Activated CD4-positive, alpha-beta T cell treated with anti-CD3 and anti-CD28 coated beads, Interleukin-2, amount 10 ng/mL, durations not matched to agents 24 days and 14 days (primary cell): ENCODE results near the gene VPS33A. TPM values are rescaled to one million over a fixed set of nuclear protein-coding genes. Genes with fewer than 3 reads are reported as not detected.
A peak's percentile ranks its signal among the peaks of the same experiment; 100 is the strongest.

Experiments used
- DNase-seq: peaks from one replicate; pipeline ENCODE4 v3.0.0; 2022
- H3K27ac Mint-ChIP-seq: one replicate; pipeline ENCODE4 v1.8.0; 2022; ENCODE audit warnings: mild to moderate bottlenecking, mixed read lengths
- H3K27me3 Mint-ChIP-seq: one replicate; pipeline ENCODE4 v1.8.0; 2022; ENCODE audit warnings: mixed read lengths
- H3K36me3 Mint-ChIP-seq: one replicate; pipeline ENCODE4 v1.8.0; 2022; ENCODE audit warnings: low read depth, mild to moderate bottlenecking, mixed read lengths
- H3K4me1 Mint-ChIP-seq: one replicate; pipeline ENCODE4 v1.8.0; 2021; ENCODE audit warnings: mixed read lengths
- H3K4me3 Mint-ChIP-seq: one replicate; pipeline ENCODE4 v1.8.0; 2022; ENCODE audit warnings: mild to moderate bottlenecking, moderate library complexity, mixed read lengths
- H3K9me3 Mint-ChIP-seq: one replicate; pipeline ENCODE4 v1.8.0; 2021; ENCODE audit warnings: mixed read lengths
- intact Hi-C: fragments of 100-400 bp; cut with micrococcal nuclease; formaldehyde crosslinking; loops from one replicate; pipeline ENCODE4 v1.15.1; 2023
- total RNA-seq: library from RNA; stranded (reverse); gene quantifications from 2 replicates; pipeline ENCODE4 v1.2.3, GENCODE V29; 2022

The VPS33A gene
- 25.9 and 28.4 TPM in 2 replicates for total RNA-seq

GRCh38 chr12:122266230-122266901 is at the start of gene VPS33A:
Gene VPS33A (minus strand): TSS chr12:122266494. CDS start chr12:122266408, 86 bp downstream.
- Mint-ChIP-seq H3K27me3 (peaks cover 2% of the 10 kb centered on the region), H3K9me3 (peaks cover 3% of the 10 kb centered on the region)
- intact Hi-C loops: loop anchor here (1.0 to 5.0 kb wide), 3 partner anchors 40 to 234 kb away; partner anchors contain the start of genes DIABLO and ZCCHC8

GRCh38 chr12:122312926-122313325 is 46.6 kb upstream of the VPS33A start:
- intact Hi-C loops: no loop called here
- DNase-seq: no peak
- Mint-ChIP-seq H3K36me3 (peaks cover 29% of the 10 kb centered on the region), H3K27ac (no peak overlapping the region), H3K4me3 (no peak overlapping the region), H3K9me3 (no peaks in the 10 kb centered on the region), H3K4me1 (no peaks in the 10 kb centered on the region), H3K27me3 (no peaks in the 10 kb centered on the region)

More at GRCh38 chr12:122266230-122266901, at the start of gene VPS33A:
- Mint-ChIP-seq H3K27ac (peak within 1 kb of the TSS; percentile 99), H3K4me1 (peaks cover 18% of the 10 kb centered on the region), H3K36me3 (peaks cover 18% of the 10 kb centered on the region), H3K4me3 (peak within 1 kb of the TSS; percentile 95)
- peak; percentile 99 for DNase-seq

GRCh38 chr12:122311696-122312095 is 45.4 kb upstream of the VPS33A start:
- Mint-ChIP-seq H3K27me3 (no peaks in the 10 kb centered on the region), H3K4me3 (no peak overlapping the region), H3K27ac (no peak overlapping the region), H3K36me3 (peaks cover 20% of the 10 kb centered on the region), H3K9me3 (no peaks in the 10 kb centered on the region), H3K4me1 (no peaks in the 10 kb centered on the region)
- intact Hi-C loops: no loop called here
- DNase-seq: no peak

GRCh38 chr12:122310626-122311333 is 44.5 kb upstream of the VPS33A start:
- H3K36me3 Mint-ChIP-seq: peaks cover 20% of the 10 kb centered on the region
- no peaks in the 10 kb centered on the region for H3K27me3 Mint-ChIP-seq
- no peak for DNase-seq
- H3K27ac Mint-ChIP-seq: no peak overlapping the region
- H3K9me3 Mint-ChIP-seq: no peaks in the 10 kb centered on the region
- no peak overlapping the region for H3K4me3 Mint-ChIP-seq
- no peaks in the 10 kb centered on the region for H3K4me1 Mint-ChIP-seq
- intact Hi-C loops: no loop called here

- intact Hi-C loops: no loop called here
- Mint-ChIP-seq H3K4me3 (no peak overlapping the region), H3K4me1 (no peaks in the 10 kb centered on the region), H3K27ac (no peak overlapping the region), H3K27me3 (no peaks in the 10 kb centered on the region), H3K9me3 (no peaks in the 10 kb centered on the region), H3K36me3 (peaks cover 12% of the 10 kb centered on the region)
- DNase-seq: no peak
Observed at GRCh38 chr12:122309564-122310121, 43.3 kb upstream of the VPS33A start.

- no peaks in the 10 kb centered on the region for H3K27me3 Mint-ChIP-seq
Observed at GRCh38 chr12:122308811-122309210, 42.5 kb upstream of the VPS33A start.

GRCh38 chr12:122306407-122306806 is 40.1 kb upstream of the VPS33A start:
- no peaks in the 10 kb centered on the region for H3K27me3 Mint-ChIP-seq
- H3K27ac Mint-ChIP-seq: no peak overlapping the region
- H3K9me3 Mint-ChIP-seq: no peaks in the 10 kb centered on the region
- H3K4me3 Mint-ChIP-seq: no peak overlapping the region
- H3K4me1 Mint-ChIP-seq: no peaks in the 10 kb centered on the region
- DNase-seq: no peak
- intact Hi-C loops: no loop called here
- peaks cover 18% of the 10 kb centered on the region for H3K36me3 Mint-ChIP-seq

More at GRCh38 chr12:122308811-122309210, 42.5 kb upstream of the VPS33A start:
- Mint-ChIP-seq H3K27ac (no peak overlapping the region), H3K4me3 (no peak overlapping the region), H3K36me3 (peaks cover 13% of the 10 kb centered on the region), H3K4me1 (no peaks in the 10 kb centered on the region), H3K9me3 (no peaks in the 10 kb centered on the region)
- no peak for DNase-seq
- intact Hi-C loops: no loop called here

GRCh38 chr12:122304924-122305323 is 38.6 kb upstream of the VPS33A start:
- Mint-ChIP-seq H3K36me3 (peaks cover 20% of the 10 kb centered on the region), H3K4me3 (no peak overlapping the region), H3K4me1 (no peaks in the 10 kb centered on the region), H3K27ac (no peak overlapping the region), H3K9me3 (no peaks in the 10 kb centered on the region), H3K27me3 (no peaks in the 10 kb centered on the region)
- intact Hi-C loops: no loop called here
- no peak for DNase-seq

- H3K36me3 Mint-ChIP-seq: peaks cover 14% of the 10 kb centered on the region
- H3K9me3 Mint-ChIP-seq: no peaks in the 10 kb centered on the region
- DNase-seq: no peak
- intact Hi-C loops: no loop called here
- H3K4me3 Mint-ChIP-seq: no peak overlapping the region
- no peaks in the 10 kb centered on the region for H3K4me1 Mint-ChIP-seq
- no peaks in the 10 kb centered on the region for H3K27me3 Mint-ChIP-seq
- no peak overlapping the region for H3K27ac Mint-ChIP-seq
Observed at GRCh38 chr12:122303068-122303467, 36.8 kb upstream of the VPS33A start.

GRCh38 chr12:122298071-122298748 is 31.9 kb upstream of the VPS33A start:
- no peaks in the 10 kb centered on the region for H3K27me3 Mint-ChIP-seq
- H3K4me1 Mint-ChIP-seq: peaks cover under 1% of the 10 kb centered on the region
- peaks cover 20% of the 10 kb centered on the region for H3K36me3 Mint-ChIP-seq
- no peak overlapping the region for H3K4me3 Mint-ChIP-seq
- no peaks in the 10 kb centered on the region for H3K9me3 Mint-ChIP-seq
- no peak overlapping the region for H3K27ac Mint-ChIP-seq
- DNase-seq: no peak
- intact Hi-C loops: no loop called here

- H3K36me3 Mint-ChIP-seq: peaks cover 24% of the 10 kb centered on the region
- H3K4me3 Mint-ChIP-seq: no peak overlapping the region
- DNase-seq: no peak
- H3K27me3 Mint-ChIP-seq: no peaks in the 10 kb centered on the region
- H3K4me1 Mint-ChIP-seq: peaks cover 4% of the 10 kb centered on the region
- no peak overlapping the region for H3K27ac Mint-ChIP-seq
- intact Hi-C loops: no loop called here
- H3K9me3 Mint-ChIP-seq: no peaks in the 10 kb centered on the region
Observed at GRCh38 chr12:122297494-122297893, 31.2 kb upstream of the VPS33A start.

GRCh38 chr12:122295877-122296276 is 29.6 kb upstream of the VPS33A start:
- Mint-ChIP-seq H3K4me3 (no peak overlapping the region), H3K27me3 (no peaks in the 10 kb centered on the region), H3K27ac (no peak overlapping the region), H3K4me1 (peaks cover 4% of the 10 kb centered on the region), H3K36me3 (peaks cover 24% of the 10 kb centered on the region), H3K9me3 (no peaks in the 10 kb centered on the region)
- DNase-seq: no peak
- intact Hi-C loops: no loop called here

GRCh38 chr12:122293081-122293480 is 26.8 kb upstream of the VPS33A start:
- H3K4me3 Mint-ChIP-seq: no peak overlapping the region
- intact Hi-C loops: no loop called here
- peaks cover 18% of the 10 kb centered on the region for H3K36me3 Mint-ChIP-seq
- no peak overlapping the region for H3K27ac Mint-ChIP-seq
- no peak for DNase-seq
- peaks cover 7% of the 10 kb centered on the region for H3K4me1 Mint-ChIP-seq
- H3K9me3 Mint-ChIP-seq: no peaks in the 10 kb centered on the region
- no peaks in the 10 kb centered on the region for H3K27me3 Mint-ChIP-seq

GRCh38 chr12:122291431-122291830 is 25.1 kb upstream of the VPS33A start:
- H3K27me3 Mint-ChIP-seq: no peaks in the 10 kb centered on the region
- H3K27ac Mint-ChIP-seq: no peak overlapping the region
- peaks cover 20% of the 10 kb centered on the region for H3K36me3 Mint-ChIP-seq
- H3K4me3 Mint-ChIP-seq: no peak overlapping the region
- intact Hi-C loops: no loop called here
- peaks cover 7% of the 10 kb centered on the region for H3K4me1 Mint-ChIP-seq
- DNase-seq: no peak
- no peaks in the 10 kb centered on the region for H3K9me3 Mint-ChIP-seq
